Umbilical cord (tissue), 2 donors: ENCODE measurements around the gene KRT10. TPM values are rescaled to one million over a fixed set of nuclear protein-coding genes. Genes with fewer than 3 reads are reported as not detected.
"Not testable (repeated sequence)": the region's sequence is repeated elsewhere in the genome, so short reads cannot be mapped to it uniquely, and the experiment has no call there.

Experiments used
- DNase-seq: peaks from one replicate; pipeline ENCODE4 v3.0.0-alpha.2; 2015; ENCODE audit warnings: low spot score
- total RNA-seq: library from RNA; depleted of rRNA; stranded (reverse); fragments of >200 nt; gene quantifications from one replicate; pipeline ENCODE4 v1.2.3, GENCODE V29; 2014; ENCODE audit warnings: low replicate concordance; ENCODE audit not compliant: insufficient read depth

Gene KRT10
- 45.7 TPM for total RNA-seq

DNA sequence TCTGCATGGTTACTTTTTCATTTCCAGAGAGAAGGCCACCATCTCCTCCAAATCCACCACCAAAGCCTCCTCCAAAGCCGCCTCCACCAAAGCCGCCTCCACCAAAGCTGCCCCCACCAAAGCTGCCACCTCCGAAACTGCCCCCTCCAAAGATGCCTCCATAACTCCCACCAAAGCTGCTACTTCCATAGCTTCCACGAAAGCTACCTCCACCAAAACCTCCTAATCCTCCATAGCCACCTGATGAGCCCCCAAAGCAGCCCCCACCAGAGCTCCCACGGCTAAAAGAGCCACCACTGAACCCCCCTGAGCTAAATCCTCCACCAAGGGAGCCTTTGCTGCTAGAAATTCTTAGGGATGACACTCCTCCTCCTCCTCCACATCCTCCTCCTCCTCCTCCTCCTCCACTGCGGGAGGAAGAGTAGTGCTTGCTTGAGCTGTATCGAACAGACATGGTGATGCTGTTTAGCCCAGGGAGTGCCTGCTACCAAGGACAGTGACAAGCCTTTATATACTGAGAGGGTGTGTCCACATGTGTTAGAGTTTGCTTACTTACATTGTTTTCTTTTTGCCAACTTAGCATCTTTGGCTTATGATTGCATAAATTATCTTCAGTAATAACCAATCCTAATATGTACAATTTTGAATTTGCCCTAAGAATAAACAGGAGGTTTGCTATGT, at the start of gene KRT10:
TSS of gene KRT10 (minus strand) at position 483 of the 681 bp plus-strand sequence. CDS start at position 454, 29 bp downstream.
- DNase-seq: no peak

GRCh38 chr17:40871316-40871715, 48.9 kb upstream of the KRT10 start:
- no peak for DNase-seq

GRCh38 chr17:40870136-40870535, 47.7 kb upstream of the KRT10 start:
- DNase-seq: no peak

- no peak for DNase-seq
These were observed 44.4 kb upstream of the KRT10 start, which contains the start of gene KRT12 for GRCh38 chr17:40866838-40867237. Gene KRT12 (minus strand): TSS chr17:40867223. CDS start chr17:40867186, 37 bp downstream.

- DNase-seq: no peak
These were observed 42.4 kb upstream of the KRT10 start for GRCh38 chr17:40864661-40865390.

DNA sequence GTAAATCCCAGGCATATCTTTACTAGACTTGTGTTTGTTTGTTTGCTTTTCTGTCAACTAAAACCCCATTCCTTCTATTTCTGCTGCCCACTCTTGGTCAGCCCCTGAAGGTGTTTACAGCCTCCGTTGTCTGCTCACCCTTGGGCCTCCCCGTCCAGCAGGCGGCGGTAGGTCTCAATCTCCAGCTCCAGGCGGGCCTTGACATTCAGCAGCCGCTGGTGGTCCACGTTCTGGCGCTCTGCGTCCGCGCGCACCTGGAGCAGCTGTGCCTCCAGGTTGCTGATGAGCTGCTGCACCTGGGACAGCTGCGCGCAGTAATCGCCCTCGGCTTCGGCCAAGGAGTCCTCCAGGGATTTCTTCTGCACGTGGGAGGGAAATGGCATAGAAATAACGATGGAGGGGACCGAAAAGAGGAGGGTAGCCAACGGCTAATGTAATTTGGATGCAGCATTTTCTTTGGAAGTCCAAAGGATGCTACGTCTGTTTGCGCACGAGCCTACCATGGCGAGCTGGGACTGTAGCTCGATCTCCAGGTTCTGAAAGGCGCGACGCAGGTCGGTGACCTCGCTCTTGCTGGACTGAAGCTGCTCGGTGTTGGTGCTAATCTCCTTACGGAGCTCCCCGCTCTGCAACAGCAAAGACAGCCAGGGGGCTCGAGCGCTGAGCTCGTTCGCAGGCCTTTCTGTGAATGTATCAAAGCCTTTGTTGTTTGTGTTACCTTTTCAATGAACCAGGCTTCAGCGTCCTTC, 40.7 kb upstream of the KRT10 start:
- no peak for DNase-seq

GRCh38 chr17:40859536-40859935, 37.1 kb upstream of the KRT10 start:
- DNase-seq: no peak

- not testable (repeated sequence) for DNase-seq
These were observed 36.3 kb upstream of the KRT10 start for GRCh38 chr17:40858667-40859066.

- peak; percentile 71 for DNase-seq
These were observed 35.1 kb upstream of the KRT10 start for GRCh38 chr17:40857535-40857934.

- peak; percentile 91 for DNase-seq
These were observed 31.9 kb upstream of the KRT10 start for GRCh38 chr17:40854175-40854814.

GRCh38 chr17:40852364-40852763, 29.9 kb upstream of the KRT10 start:
- no peak for DNase-seq

DNA sequence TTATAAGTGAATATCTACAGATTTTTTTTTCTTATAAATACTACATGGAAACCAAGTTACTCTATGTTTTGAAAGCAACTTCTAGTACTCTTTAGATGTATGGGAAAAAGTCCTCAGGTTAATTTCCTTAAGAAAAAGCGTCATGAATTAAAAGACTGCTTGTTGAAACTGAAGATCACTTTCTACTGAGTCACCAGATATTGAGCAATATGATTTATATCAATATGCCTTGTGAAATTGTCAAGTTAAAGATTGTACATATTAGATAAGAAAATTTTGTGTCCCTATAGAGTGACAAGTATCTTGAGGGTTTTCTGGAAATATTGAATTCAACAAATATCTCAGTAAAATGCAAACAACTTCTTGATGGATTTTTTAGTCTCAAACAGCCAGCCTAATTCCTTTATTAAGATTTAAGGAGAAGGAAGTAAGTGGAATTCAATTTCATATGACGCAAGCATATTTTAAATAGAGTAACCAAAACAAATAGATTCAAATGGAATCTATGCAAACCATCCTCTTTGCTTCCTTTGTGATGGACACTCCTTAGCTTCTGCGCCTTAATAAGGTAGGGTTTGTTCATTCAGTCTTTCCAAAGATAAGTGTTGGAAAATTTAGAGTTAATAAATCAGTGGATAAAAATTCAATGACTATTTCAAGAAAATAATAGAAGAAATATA, 28.0 kb upstream of the KRT10 start:
- no peak for DNase-seq

- DNase-seq: no peak
These were observed 27.3 kb upstream of the KRT10 start for GRCh38 chr17:40849723-40850122.

DNA sequence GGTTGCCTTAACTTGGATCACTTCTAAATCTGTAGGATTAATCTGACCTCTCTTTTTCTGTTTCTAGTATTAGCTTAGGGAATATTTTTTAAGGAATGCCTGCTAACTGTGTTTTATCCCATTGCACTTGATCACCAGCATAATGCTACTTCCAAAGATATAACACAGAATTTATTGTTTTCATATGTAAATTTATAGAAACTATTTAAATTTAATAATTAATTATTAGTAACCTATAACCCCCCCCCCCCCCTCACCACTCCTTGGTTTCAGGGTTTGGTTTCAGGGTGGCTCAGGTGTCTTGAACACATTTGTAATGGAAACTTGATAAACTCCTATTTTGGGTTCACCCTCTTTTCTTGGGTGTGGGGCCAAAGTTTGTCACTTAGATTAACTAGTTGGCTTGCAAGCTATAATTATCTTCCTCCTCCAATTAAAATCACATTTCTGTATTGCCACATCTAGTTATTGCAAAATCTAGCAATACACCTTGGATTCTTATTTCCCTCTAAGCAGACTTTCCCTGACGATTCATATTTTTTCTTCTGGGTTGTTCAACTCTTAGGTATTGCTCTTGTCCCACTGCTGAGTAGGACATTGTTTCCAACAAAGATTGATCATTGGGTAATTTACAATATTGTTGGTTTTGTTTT, 26.3 kb upstream of the KRT10 start:
- DNase-seq: peak; percentile 13

- DNase-seq: no peak
These were observed 24.2 kb upstream of the KRT10 start for GRCh38 chr17:40846515-40847144.

DNA sequence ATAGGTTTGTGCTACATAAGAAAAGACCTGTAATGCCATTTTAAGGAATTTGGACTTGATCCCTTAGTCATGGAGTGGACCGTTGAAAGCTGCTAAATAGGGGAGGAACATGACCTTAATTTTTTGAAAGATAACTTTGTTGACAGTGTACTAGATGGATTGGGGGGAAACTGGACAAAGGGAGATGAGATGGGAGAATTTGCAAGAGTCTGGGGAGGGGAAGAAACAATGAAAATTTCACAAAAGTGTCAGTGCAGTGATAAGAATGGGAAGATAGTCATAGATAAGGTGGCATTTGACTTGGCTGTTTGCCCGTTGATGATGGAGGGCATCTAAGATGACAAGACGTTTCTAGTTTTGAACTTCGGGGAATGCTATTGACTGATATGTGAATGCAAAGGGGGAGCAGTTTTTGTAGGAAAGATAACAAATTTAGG, 22.3 kb upstream of the KRT10 start:
- no peak for DNase-seq

- no peak for DNase-seq
These were observed 20.8 kb upstream of the KRT10 start for GRCh38 chr17:40843242-40843641.

DNA sequence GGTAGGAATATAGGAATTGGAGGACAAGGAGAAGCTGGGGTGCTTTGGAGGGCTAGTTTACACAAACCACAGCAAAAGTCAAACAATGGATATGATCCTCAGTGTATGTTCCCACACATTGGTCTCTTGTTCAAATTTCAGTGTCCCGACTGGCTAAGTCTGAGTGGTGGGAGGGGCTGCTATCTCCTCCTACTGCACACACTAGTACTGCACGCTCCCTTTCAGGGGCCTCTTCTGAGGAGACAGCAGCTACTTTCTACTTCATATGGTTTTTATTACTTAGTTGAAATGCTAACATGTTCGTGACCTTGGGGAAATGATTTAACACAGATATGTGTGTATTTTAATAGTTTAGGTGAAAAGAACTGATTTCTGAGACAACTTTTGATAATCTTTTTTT, 18.8 kb upstream of the KRT10 start:
- DNase-seq: peak; percentile 43

- DNase-seq: no peak
These were observed 16.8 kb upstream of the KRT10 start for GRCh38 chr17:40839194-40839593.

DNA sequence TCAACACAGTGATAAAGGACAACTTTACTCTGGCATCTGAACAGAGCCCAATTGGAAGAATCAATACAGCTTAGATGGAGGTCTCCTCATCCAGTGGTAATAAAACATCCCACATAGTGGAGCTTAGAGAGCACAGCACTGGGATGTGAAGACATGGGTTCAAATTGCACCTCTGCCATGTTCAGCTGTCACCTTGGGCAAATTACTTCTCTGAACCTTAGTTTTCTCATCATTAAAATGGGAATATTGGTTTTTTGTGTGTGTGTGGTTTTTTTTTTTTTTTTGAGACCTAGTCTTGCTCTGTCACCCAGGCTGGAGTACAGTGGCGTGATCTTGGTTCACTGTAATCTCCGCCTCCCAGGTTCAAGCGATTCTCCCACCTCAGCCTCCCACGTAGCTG, 13.6 kb upstream of the KRT10 start:
- no peak for DNase-seq
